K562 (cell line): ENCODE measurements around the gene SHB. TPM values are rescaled to one million over a fixed set of nuclear protein-coding genes. Genes with fewer than 3 reads are reported as not detected.
A peak's percentile ranks its signal among the peaks of the same experiment; 100 is the strongest.

Source experiments
- ATAC-seq: fragments of 200-7000 bp; cut with Tn5 transposase; 3 replicates; pipeline ENCODE4 v1.9.1; 2020; ENCODE audit warnings: moderate library complexity
- BruUV-seq: library from RNA; stranded (reverse); fragments of 400-500 nt; replicated peaks from 2 replicates; lab custom pipeline; 2021; lab: Mats Ljungman, UMichigan
- CTCF ChIA-PET: fragments of 300-600 bp; formaldehyde crosslinking; extraction: SDS; loops from one replicate; lab custom pipeline; 2021; ENCODE audit warnings: low intra/inter-chr PET ratio; lab: Yijun Ruan, JAX
- POLR2A ChIA-PET: fragments of 300-600, 350-650 bp; sonication (Branson Sonifier 250); formaldehyde crosslinking; extraction: SDS; loops from one replicate; lab custom pipeline; 2021; ENCODE audit warnings: antibody characterized with exemption, inconsistent platforms; lab: Yijun Ruan, JAX
- DNase-seq, 4 experiments: peaks; one replicate each; pipeline versions ENCODE4 v3.0.0 to v3.0.0-alpha.2; 2011 to 2018; ENCODE audit warnings: low spot score in 3 of 4, mixed read lengths in 3 of 4; ENCODE audit errors: extremely low read depth in 1 of 4
- FAIRE-seq: peaks from 2 replicates; lab custom pipeline; 2011; peaks lifted over from hg19 to GRCh38; lab: Jason Lieb, UNC
- H2AFZ ChIP-seq: 2 replicates; pipeline ENCODE4 v1.6.0; 2011; ENCODE audit warnings: low read depth, low read length, control low read depth, inconsistent platforms
- H3K27ac ChIP-seq: fragments of 200-600 bp; 3 replicates; pipeline ENCODE4 v1.8.0; 2011; ENCODE audit warnings: low read depth, mild to moderate bottlenecking, control low read depth, inconsistent platforms, low read length, moderate library complexity, mixed read lengths; ENCODE audit errors: extremely low read depth
- H3K27me3 ChIP-seq, 2 experiments: fragments of 300-600 bp in 1 of 2; 2 replicates in 1 of 2; 3 replicates in 1 of 2; pipeline versions ENCODE4 v1.6.0 to v1.8.0; 2011; ENCODE audit warnings: inconsistent platforms in 2 of 2, low read length in 2 of 2, mild to moderate bottlenecking in 1 of 2, mixed read lengths in 1 of 2, moderate library complexity in 1 of 2; ENCODE audit not compliant: control insufficient read depth in 2 of 2, insufficient read depth in 2 of 2
- H3K36me3 ChIP-seq: fragments of 300-600 bp; 3 replicates; pipeline ENCODE4 v1.8.0; 2011; ENCODE audit warnings: mild to moderate bottlenecking, low read length, inconsistent platforms; ENCODE audit not compliant: control insufficient read depth, insufficient read depth
- H3K4me1 ChIP-seq, 2 experiments: fragments of 200-600 bp in 1 of 2; replicated peaks in 1 of 2; 2 replicates in 1 of 2; 3 replicates in 1 of 2; pipeline versions ENCODE4 v1.5.1 to v1.8.0; 2011; ENCODE audit warnings: inconsistent platforms in 2 of 2, low read length in 2 of 2, mild to moderate bottlenecking in 1 of 2, mixed read lengths in 1 of 2, moderate library complexity in 1 of 2; ENCODE audit not compliant: control insufficient read depth in 2 of 2, insufficient read depth in 2 of 2
- H3K4me2 ChIP-seq: 2 replicates; pipeline ENCODE4 v1.6.1; 2011; ENCODE audit warnings: low read length, control low read depth, inconsistent platforms, mixed read lengths; ENCODE audit not compliant: insufficient read depth
- H3K4me3 ChIP-seq: fragments of 200-600 bp; sonication (generic), shearing (Covaris generic); 2 replicates; pipeline ENCODE4 v1.5.1; 2016; ENCODE audit warnings: control low read depth, inconsistent platforms
- H3K79me2 ChIP-seq: fragments of 200-600 bp; 3 replicates; pipeline ENCODE4 v1.8.0; 2011; ENCODE audit warnings: low read length, inconsistent platforms; ENCODE audit not compliant: control insufficient read depth, insufficient read depth
- H3K9ac ChIP-seq, 2 experiments: 2 replicates each; pipeline versions ENCODE4 v1.6.0 to v1.6.1; 2011; ENCODE audit warnings: low read depth in 2 of 2, low read length in 2 of 2, control low read depth in 1 of 2, inconsistent platforms in 1 of 2, mild to moderate bottlenecking in 1 of 2, mixed read lengths in 1 of 2; ENCODE audit not compliant: insufficient read depth in 1 of 2
- H3K9me1 ChIP-seq: one replicate; pipeline ENCODE4 v1.6.0; 2011; ENCODE audit warnings: inconsistent platforms, mild to moderate bottlenecking, low read length, moderate library complexity; ENCODE audit not compliant: control insufficient read depth, insufficient read depth
- H3K9me3 ChIP-seq: replicated peaks from 2 replicates; pipeline ENCODE4 v1.5.1; 2011; ENCODE audit warnings: low read depth, low read length, inconsistent platforms; ENCODE audit not compliant: control insufficient read depth, insufficient read depth
- H4K20me1 ChIP-seq: replicated peaks from 2 replicates; pipeline ENCODE4 v1.6.1; 2011; ENCODE audit warnings: low read length, inconsistent platforms, mixed read lengths; ENCODE audit not compliant: control insufficient read depth, insufficient read depth
- CBX8 ChIP-seq: fragments of 200-600 bp; sonication (generic); IDR thresholded peaks from 2 replicates; pipeline ENCODE4 v1.6.1; 2012; ENCODE audit warnings: borderline replicate concordance, mixed run types, low read depth, mild to moderate bottlenecking, moderate library complexity, mixed read lengths, low read length, control low read depth, inconsistent platforms; ENCODE audit not compliant: poor library complexity, severe bottlenecking; ENCODE audit errors: extremely low read depth
- CEBPB ChIP-seq: fragments of 450-650 bp; IDR thresholded peaks from 2 replicates; pipeline ENCODE4 v1.6.1; 2016; ENCODE audit warnings: missing genetic modification characterization, missing compliant biosample characterization
- CEBPG ChIP-seq, 3 experiments: fragments of 200-800 bp in 1 of 3; sonication (Bioruptor generic) in 1 of 3; sonication (generic) in 1 of 3; formaldehyde crosslinking in 1 of 3; IDR thresholded peaks in 2 of 3; conservative IDR thresholded peaks in 1 of 3; 2 replicates each; pipeline versions ENCODE4 v1.6.1 to v1.8.0; 2016 to 2022; ENCODE audit warnings: missing compliant biosample characterization in 2 of 3, missing genetic modification characterization in 2 of 3, mild to moderate bottlenecking in 1 of 3, missing genetic modification reagents in 1 of 3
- DMBX1 ChIP-seq: fragments of 250-450 bp; sonication (Bioruptor Pico); IDR thresholded peaks from 2 replicates; pipeline ENCODE4 v1.8.0; 2022; ENCODE audit warnings: inconsistent platforms, mild to moderate bottlenecking, moderate library complexity, borderline replicate concordance
- FOSL1 ChIP-seq: fragments of 200-800 bp; sonication (Bioruptor generic); conservative IDR thresholded peaks from 2 replicates; pipeline ENCODE4 v1.6.1; 2016; ENCODE audit warnings: missing genetic modification characterization, missing compliant biosample characterization
- HBP1 ChIP-seq: fragments of 450-650 bp; formaldehyde crosslinking; IDR thresholded peaks from 2 replicates; pipeline ENCODE4 v1.4.0; 2022; ENCODE audit warnings: missing genetic modification characterization
- KDM4B ChIP-seq, 2 experiments: fragments of 450-650 bp in 1 of 2; sonication (generic) in 1 of 2; IDR thresholded peaks; 2 replicates each; pipeline ENCODE4 v1.6.1; 2016 to 2017; ENCODE audit warnings: borderline replicate concordance in 2 of 2, antibody characterized with exemption in 1 of 2, low read depth in 1 of 2, mild to moderate bottlenecking in 1 of 2
- SMAD1 ChIP-seq: fragments of 150-350 bp; IDR thresholded peaks from 2 replicates; pipeline ENCODE4 v1.6.1; 2014; ENCODE audit warnings: low read length, low read depth; ENCODE audit not compliant: partially characterized antibody
- SNRNP70 ChIP-seq: fragments of 200-400 bp; formaldehyde crosslinking; optimal IDR thresholded peaks from 2 replicates; pipeline ENCODE3; 2017; ENCODE audit warnings: low read depth, low read length
- TARDBP ChIP-seq: fragments of 450-650 bp; IDR thresholded peaks from 2 replicates; pipeline ENCODE4 v1.6.1; 2016
- ZFX ChIP-seq: sonication (generic); formaldehyde crosslinking; IDR thresholded peaks from 2 replicates; pipeline ENCODE4 v1.8.0; 2022; ENCODE audit warnings: mild to moderate bottlenecking, missing genetic modification reagents, moderate library complexity
- ZNF830 ChIP-seq: fragments of 250-450 bp; sonication (Bioruptor Pico); IDR thresholded peaks from 2 replicates; pipeline ENCODE4 v1.5.0; 2021; ENCODE audit warnings: mild to moderate bottlenecking
- WGBS: fragments of 100-300 bp; shearing (Covaris generic); methylation state at CpG from one replicate; pipeline ENCODE4 v1.1.6; 2016; ENCODE audit warnings: low coverage, mixed read lengths; ENCODE audit not compliant: insufficient coverage; ENCODE audit errors: missing lambda C conversion rate; 5-methylcytosine and 5-hydroxymethylcytosine counted together
- in situ Hi-C: fragments of 300-500 bp; cut with MboI; formaldehyde crosslinking; loops from 4 replicates; pipeline ENCODE4 v1.15.0; 2018; ENCODE audit warnings: inconsistent platforms, mixed read lengths
- intact Hi-C: fragments of 100-400 bp; cut with micrococcal nuclease; formaldehyde crosslinking; loops from 2 replicates; pipeline ENCODE4 v1.14.2; 2022
- polyA plus RNA-seq, 8 experiments: library from polyadenylated mRNA; depleted of rRNA in 4 of 8; stranded (reverse) in 5 of 8; unstranded in 3 of 8; fragments of >200 nt; fragmentation: Nextera tagmentation in 2 of 8; fragmentation: Illumina TruSeq in 1 of 8; extraction: Ambion mirVana in 2 of 8; extraction: Trizol in 1 of 8; gene quantifications; 2 replicates each; pipeline versions ENCODE4 v1.2.1 to v1.2.3, GENCODE V29; 2011 to 2014; ENCODE audit warnings: inconsistent platforms in 1 of 8, missing spikeins in 1 of 8
- total RNA-seq, 7 experiments: library from RNA; depleted of rRNA in 6 of 7; stranded (reverse); fragments of >200 nt in 6 of 7; fragmentation: Illumina TruSeq in 2 of 7; extraction: Trizol in 2 of 7; gene quantifications; 2 replicates each; pipeline versions ENCODE4 v1.2.1 to v1.2.3, GENCODE V29; 2011 to 2021; ENCODE audit warnings: low replicate concordance in 1 of 7
- TF ChIP-seq, protein P1 (sequence below): fragments of 200-800 bp; sonication (Bioruptor generic); IDR thresholded peaks from 2 replicates; pipeline ENCODE4 v1.6.1; 2016; ENCODE audit warnings: missing genetic modification characterization, missing compliant biosample characterization

Gene SHB
- total and polyA plus RNA-seq, 9 of the 15 experiments (the other 6 are each of a cell fraction or from before 2014, with no cell fraction given): 0.78 to 16.0 (median 5.3) TPM

- peaks cover 29 to 30% of the 10 kb centered on the region in 2 experiments for H3K4me1 ChIP-seq
Observed at GRCh38 chr9:38046661-38047300, 22.2 kb downstream of the SHB start.

More at GRCh38 chr9:38046661-38047300, 22.2 kb downstream of the SHB start:
- no peaks in the 10 kb centered on the region for H3K27me3 ChIP-seq
- no peak overlapping the region for H3K4me3 ChIP-seq
- no peak for TF ChIP-seq CBX8
- TF ChIP-seq ZFX (CRISPR knock-in tag): peak; percentile 11; the same call in 1 of the 2 replicates
- no peak for TF ChIP-seq HBP1 (CRISPR knock-in tag)
- TF ChIP-seq CEBPG (CRISPR knock-in tag; IDR thresholded peaks at IDR 0.05): peak; percentile 54; the same call in 1 of the 2 replicates
- TF ChIP-seq CEBPG (tag; conservative IDR thresholded peaks at IDR 0.05 in 1 of 2, IDR thresholded peaks at IDR 0.05 in 1 of 2): peak; percentile 63 to 66
- no peak for TF ChIP-seq ZNF830 (CRISPR knock-in tag)
- no peak for TF ChIP-seq TARDBP
- no peak for TF ChIP-seq SNRNP70
- peak; percentile 58 for TF ChIP-seq CEBPB (tag)
- TF ChIP-seq FOSL1 (tag): peak; percentile 49
- no peak for TF ChIP-seq KDM4B (IDR thresholded peaks at IDR 0.05; ENCODE audit: borderline replicate concordance in 2 of 2, low read depth in 1 of 2)
- TF ChIP-seq DMBX1 (CRISPR knock-in tag): 0 out of 2 replicates have a peak, but pooled peaks have one; percentile 33
- no peak for TF ChIP-seq SMAD1
- TF ChIP-seq, protein P1, sequence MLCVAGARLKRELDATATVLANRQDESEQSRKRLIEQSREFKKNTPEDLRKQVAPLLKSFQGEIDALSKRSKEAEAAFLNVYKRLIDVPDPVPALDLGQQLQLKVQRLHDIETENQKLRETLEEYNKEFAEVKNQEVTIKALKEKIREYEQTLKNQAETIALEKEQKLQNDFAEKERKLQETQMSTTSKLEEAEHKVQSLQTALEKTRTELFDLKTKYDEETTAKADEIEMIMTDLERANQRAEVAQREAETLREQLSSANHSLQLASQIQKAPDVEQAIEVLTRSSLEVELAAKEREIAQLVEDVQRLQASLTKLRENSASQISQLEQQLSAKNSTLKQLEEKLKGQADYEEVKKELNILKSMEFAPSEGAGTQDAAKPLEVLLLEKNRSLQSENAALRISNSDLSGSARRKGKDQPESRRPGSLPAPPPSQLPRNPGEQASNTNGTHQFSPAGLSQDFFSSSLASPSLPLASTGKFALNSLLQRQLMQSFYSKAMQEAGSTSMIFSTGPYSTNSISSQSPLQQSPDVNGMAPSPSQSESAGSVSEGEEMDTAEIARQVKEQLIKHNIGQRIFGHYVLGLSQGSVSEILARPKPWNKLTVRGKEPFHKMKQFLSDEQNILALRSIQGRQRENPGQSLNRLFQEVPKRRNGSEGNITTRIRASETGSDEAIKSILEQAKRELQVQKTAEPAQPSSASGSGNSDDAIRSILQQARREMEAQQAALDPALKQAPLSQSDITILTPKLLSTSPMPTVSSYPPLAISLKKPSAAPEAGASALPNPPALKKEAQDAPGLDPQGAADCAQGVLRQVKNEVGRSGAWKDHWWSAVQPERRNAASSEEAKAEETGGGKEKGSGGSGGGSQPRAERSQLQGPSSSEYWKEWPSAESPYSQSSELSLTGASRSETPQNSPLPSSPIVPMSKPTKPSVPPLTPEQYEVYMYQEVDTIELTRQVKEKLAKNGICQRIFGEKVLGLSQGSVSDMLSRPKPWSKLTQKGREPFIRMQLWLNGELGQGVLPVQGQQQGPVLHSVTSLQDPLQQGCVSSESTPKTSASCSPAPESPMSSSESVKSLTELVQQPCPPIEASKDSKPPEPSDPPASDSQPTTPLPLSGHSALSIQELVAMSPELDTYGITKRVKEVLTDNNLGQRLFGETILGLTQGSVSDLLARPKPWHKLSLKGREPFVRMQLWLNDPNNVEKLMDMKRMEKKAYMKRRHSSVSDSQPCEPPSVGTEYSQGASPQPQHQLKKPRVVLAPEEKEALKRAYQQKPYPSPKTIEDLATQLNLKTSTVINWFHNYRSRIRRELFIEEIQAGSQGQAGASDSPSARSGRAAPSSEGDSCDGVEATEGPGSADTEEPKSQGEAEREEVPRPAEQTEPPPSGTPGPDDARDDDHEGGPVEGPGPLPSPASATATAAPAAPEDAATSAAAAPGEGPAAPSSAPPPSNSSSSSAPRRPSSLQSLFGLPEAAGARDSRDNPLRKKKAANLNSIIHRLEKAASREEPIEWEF (CRISPR knock-in tag): no peak
- H3K36me3 ChIP-seq: no peaks in the 10 kb centered on the region
- H3K27ac ChIP-seq: peak overlapping the region; percentile 63
- no peaks in the 10 kb centered on the region for H3K9me1 ChIP-seq
- intact Hi-C loops: loop anchor here (2.0 to 5.0 kb wide), 3 partner anchors 16 to 199 kb away; no protein-coding TSS in a partner anchor
- DNase-seq: no peak
- no peak; the same call in 2 of the 3 replicates for ATAC-seq
- 0 out of 2 replicates have a peak overlapping the region, but pooled peaks have one; percentile 48 for H2AFZ ChIP-seq
- H3K9ac ChIP-seq: peak overlapping the region; percentile 9 to 23; a peak in 2 of 4 replicates
- peaks cover 37% of the 10 kb centered on the region for H3K79me2 ChIP-seq
- no peak for FAIRE-seq
- H3K4me2 ChIP-seq: peak overlapping the region; percentile 61
- WGBS: 66% methylated on average over 8 of the region's 8 CpGs
- POLR2A ChIA-PET: interaction anchor here (1.6 to 2.4 kb wide), 4 partner anchors 7 to 23 kb away, joined by 4 to 10 read pairs (median 5); partner anchors contain the start of gene SHB
- in situ Hi-C loops: no loop called here
- H3K9me3 ChIP-seq: no peaks in the 10 kb centered on the region
- no peaks in the 10 kb centered on the region for H4K20me1 ChIP-seq
- BruUV-seq: no TSS peak
- CTCF ChIA-PET: no interaction called here
